NCI-H1105 treated with DMSO at 0.1 percent for 48 hours (cell line): ENCODE measurements around the gene C5orf52.
"Not testable (repeated sequence)": the region's sequence is repeated elsewhere in the genome, so short reads cannot be mapped to it uniquely, and the experiment has no call there.

ENCODE experiments used
- DNase-seq: peaks from one replicate; lab custom pipeline; 2025; lab: John Stamatoyannopoulos, UW

The C5orf52 gene

GRCh38 chr5:157726607-157727006, 55.3 kb downstream of the C5orf52 start:
- DNase-seq, result not testable (repeated sequence)

GRCh38 chr5:157727858-157728257, 56.5 kb downstream of the C5orf52 start:
- not testable (repeated sequence) for DNase-seq
